ENCODE data around the gene TMX3. TPM values are rescaled to one million over a fixed set of nuclear protein-coding genes. Genes with fewer than 3 reads are reported as not detected.

The TMX3 gene
- total RNA-seq: 10 to 100 TPM; 39.9 to 45.4 TPM
- 27.1 TPM for polyA plus RNA-seq (ENCODE audit: insufficient read depth, low read depth, low replicate concordance)
- long read RNA-seq, donor 1, full-length matches to known transcripts: 6 of 6 reads
- long read RNA-seq, donor 1, partial matches to known transcripts: 0 of 6 reads
- long read RNA-seq, donor 1, other reads (novel, unspliced or antisense): 0 of 6 reads
- long read RNA-seq, donor 2, full-length matches to known transcripts: 8 of 8 reads
- long read RNA-seq, donor 2, partial matches to known transcripts: 0 of 8 reads
- long read RNA-seq, donor 2, other reads (novel, unspliced or antisense): 0 of 8 reads

GRCh38 chr18:68714712-68715496, at the start of gene TMX3:
Gene TMX3, minus strand, starts transcription at chr18:68715108. Its CDS starts 127 bp downstream, at chr18:68714981.
- H3K27me3 ChIP-seq: no peaks in the 10 kb centered on the region
- no peaks in the 10 kb centered on the region for H3K9me3 ChIP-seq
- peak within 1 kb of the TSS; percentile 84 to 99 for H3K4me3 ChIP-seq
- no peaks in the 10 kb centered on the region for H3K36me3 ChIP-seq (ENCODE audit: low read depth, missing control alignments)
- TF ChIP-seq CTCF (IDR thresholded peaks at IDR 0.05): no peak
- no peak for TF ChIP-seq POLR2A (IDR thresholded peaks at IDR 0.05)
- H3K4me1 ChIP-seq: peaks cover 8% of the 10 kb centered on the region
- 0 to 1% methylated on average over 13 to 62 of the region's 70 CpGs for WGBS, 2 donors
- peak within 1 kb of the TSS; percentile 55 to 70 for H3K27ac ChIP-seq
- peak; percentile 92 for DNase-seq
- intact Hi-C loops (cut with DNase I; ENCODE audit: low total_unique reads): no loop called here

- H3K36me3 ChIP-seq (ENCODE audit: low read depth, missing control alignments): no peaks in the 10 kb centered on the region
- intact Hi-C loops (cut with DNase I; ENCODE audit: low total_unique reads): no loop called here
- no peaks in the 10 kb centered on the region for H3K27me3 ChIP-seq
- H3K27ac ChIP-seq: no peak overlapping the region
- H3K4me1 ChIP-seq: no peaks in the 10 kb centered on the region
- no peaks in the 10 kb centered on the region for H3K9me3 ChIP-seq
- 94 to 98% methylated on average over 2 of the region's 2 CpGs for WGBS, 2 donors
- no peak for TF ChIP-seq POLR2A (IDR thresholded peaks at IDR 0.05)
- TF ChIP-seq CTCF (IDR thresholded peaks at IDR 0.05): no peak
- DNase-seq: no peak
- H3K4me3 ChIP-seq: no peak overlapping the region
These were observed 49.1 kb upstream of the TMX3 start for GRCh38 chr18:68764016-68764415.

GRCh38 chr18:68763083-68763482, 48.2 kb upstream of the TMX3 start:
- intact Hi-C loops (cut with DNase I; ENCODE audit: low total_unique reads): no loop called here
- Histone ChIP-seq H3K27ac (no peak overlapping the region), H3K4me3 (no peak overlapping the region), H3K4me1 (no peaks in the 10 kb centered on the region), H3K9me3 (no peaks in the 10 kb centered on the region), H3K36me3 (ENCODE audit: low read depth, missing control alignments) (no peaks in the 10 kb centered on the region), H3K27me3 (no peaks in the 10 kb centered on the region)
- TF ChIP-seq CTCF (IDR thresholded peaks at IDR 0.05): no peak
- no peak for TF ChIP-seq POLR2A (IDR thresholded peaks at IDR 0.05)
- 92 to 96% methylated on average over 2 of the region's 2 CpGs for WGBS, 2 donors
- DNase-seq: no peak

- TF ChIP-seq POLR2A (IDR thresholded peaks at IDR 0.05) (no peak), CTCF (IDR thresholded peaks at IDR 0.05) (no peak)
- intact Hi-C loops (cut with DNase I; ENCODE audit: low total_unique reads): no loop called here
- no peaks in the 10 kb centered on the region for H3K27me3 ChIP-seq
- no peak overlapping the region for H3K4me3 ChIP-seq
- DNase-seq: no peak
- WGBS, 2 donors: 90 to 100% methylated on average over 2 of the region's 2 CpGs
- H3K4me1 ChIP-seq: no peaks in the 10 kb centered on the region
- no peak overlapping the region for H3K27ac ChIP-seq
- no peaks in the 10 kb centered on the region for H3K36me3 ChIP-seq (ENCODE audit: low read depth, missing control alignments)
- H3K9me3 ChIP-seq: no peaks in the 10 kb centered on the region
These were observed 44.4 kb upstream of the TMX3 start for GRCh38 chr18:68759308-68759707.

All from testis (tissue), 5 donors.